ENCODE data around the gene WNT1.

The WNT1 gene

DNA sequence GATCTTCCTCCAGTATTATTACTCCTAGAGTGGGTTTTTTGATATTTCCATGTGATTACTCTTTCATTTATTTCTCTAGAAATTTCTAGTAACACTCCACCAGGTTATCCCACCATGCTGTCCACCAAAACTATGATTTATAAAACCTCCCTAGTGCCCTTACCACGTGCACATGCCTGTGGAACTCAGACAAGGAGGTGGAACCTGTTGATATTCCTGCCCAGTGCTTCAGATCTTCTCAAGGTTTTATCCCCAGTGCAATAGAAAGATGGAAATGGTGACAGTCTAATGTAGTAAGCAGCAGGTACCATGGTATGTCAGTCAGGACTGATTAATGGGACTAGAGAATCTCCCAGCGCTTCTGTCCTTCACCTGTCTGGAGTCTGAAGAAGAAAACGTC is 17.3 kb upstream of the WNT1 start:
- intact Hi-C loops (cut with DNase I), result loop anchor here (1.0 kb wide), 1 partner anchor 28 kb away; no protein-coding TSS in a partner anchor
- no peak for DNase-seq

DNA sequence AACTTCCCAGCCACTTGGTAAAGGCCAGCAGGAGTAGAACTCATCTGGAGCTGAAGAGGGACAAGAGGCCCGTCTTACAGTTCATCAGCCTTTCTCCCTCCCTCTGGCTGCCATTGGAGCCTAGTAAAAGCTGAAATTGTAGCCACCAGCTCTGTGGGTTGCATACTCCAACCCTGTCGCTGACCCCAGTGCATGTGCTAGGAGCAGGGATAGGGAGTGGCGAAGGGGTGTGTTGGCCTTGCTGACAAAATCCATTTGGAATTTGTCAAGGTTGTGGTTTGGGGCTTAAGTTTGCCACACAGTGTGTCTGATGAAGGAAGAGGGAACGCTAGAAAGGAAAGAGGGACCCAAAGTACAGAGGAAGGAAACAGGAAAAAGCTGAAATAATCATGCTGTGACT is 16.8 kb upstream of the WNT1 start:
- intact Hi-C loops (cut with DNase I), result no loop called here

DNA sequence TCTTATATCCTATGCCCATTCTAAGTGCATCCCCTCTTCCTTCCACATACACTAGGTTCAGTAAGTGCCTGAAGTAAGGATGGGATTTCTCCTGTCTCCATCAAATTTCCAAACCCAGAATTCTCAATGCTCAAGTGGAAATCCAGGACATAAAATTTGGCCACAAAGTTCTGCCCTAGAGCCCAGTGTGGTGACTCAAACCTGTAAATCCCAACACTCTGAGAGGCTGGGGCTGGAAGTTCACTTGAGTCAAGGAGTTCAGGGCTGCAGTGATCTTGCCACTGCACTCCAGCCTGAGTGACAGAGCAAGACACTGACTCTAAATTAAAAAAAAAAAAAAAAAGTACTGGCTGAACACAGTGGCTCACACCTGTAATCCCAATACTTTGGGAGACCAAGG is 16.3 kb upstream of the WNT1 start:
- intact Hi-C loops (cut with DNase I), result no loop called here
- DNase-seq, result no peak

More for the DNA sequence above, 16.8 kb upstream of the WNT1 start:
- DNase-seq, result no peak

DNA sequence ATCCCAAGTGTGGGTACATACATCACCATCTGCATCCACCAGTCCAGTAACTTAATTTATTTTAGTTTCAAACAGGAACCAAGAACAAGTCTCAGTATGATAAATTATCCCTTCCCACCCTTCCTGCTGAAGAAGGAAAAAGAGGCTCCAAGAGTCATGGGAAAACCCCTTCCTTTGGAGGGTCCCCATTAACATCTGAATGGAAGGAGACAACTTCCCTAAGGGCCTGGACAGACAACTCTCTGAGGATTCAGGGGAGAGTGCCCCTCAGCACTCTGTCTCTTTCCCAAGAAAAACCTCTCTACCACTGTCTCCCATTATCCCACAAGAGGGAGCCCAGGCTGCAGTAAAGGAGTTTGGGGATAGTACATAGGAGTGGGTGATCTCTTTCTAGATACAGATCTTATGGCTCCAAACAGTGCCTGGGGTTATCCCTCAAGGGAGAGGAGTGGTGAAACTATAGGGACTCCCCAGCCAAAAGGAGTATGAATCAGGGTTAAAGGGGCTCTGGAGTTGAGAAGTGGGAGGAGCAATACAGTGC is 12.8 kb upstream of the WNT1 start:
- peak in 1 of 10 donors; percentile 8 for DNase-seq
- intact Hi-C loops (cut with DNase I), result no loop called here

DNA sequence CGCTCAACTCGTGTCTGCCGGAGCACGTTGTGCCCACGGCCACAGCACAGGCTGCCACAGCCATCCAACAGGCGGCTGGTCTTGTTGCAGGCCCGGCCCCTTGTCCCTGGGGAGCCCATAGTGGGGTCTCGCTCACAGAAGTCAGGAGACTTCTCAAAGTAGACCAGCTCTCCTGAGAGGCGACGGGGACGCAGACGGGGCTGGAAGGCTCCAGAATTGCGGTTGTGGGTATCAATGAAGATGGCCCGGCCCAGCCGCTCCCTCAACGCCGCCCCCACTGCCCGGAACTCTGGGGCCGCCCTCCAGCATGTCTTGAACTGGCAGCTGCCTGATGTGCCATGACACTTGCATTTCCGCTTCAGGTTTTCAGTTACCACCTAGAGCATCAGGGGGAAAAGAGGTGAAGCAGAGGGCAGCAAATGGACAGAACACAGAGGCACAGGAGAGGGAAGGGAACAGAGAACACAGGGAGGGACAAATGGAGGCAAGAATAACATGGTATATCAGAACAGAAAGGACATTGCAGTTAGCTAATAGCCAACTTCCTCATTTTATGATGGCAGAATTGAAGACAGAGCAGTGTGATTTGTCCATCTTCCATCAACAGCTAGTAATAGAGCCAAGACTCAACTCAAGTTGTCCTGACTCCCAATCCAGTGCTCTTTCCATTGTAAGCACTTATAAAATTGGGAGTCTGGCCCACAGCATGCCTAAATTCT is 11.8 kb upstream of the WNT1 start:
- intact Hi-C loops (cut with DNase I), result no loop called here
- no peak for DNase-seq

DNA sequence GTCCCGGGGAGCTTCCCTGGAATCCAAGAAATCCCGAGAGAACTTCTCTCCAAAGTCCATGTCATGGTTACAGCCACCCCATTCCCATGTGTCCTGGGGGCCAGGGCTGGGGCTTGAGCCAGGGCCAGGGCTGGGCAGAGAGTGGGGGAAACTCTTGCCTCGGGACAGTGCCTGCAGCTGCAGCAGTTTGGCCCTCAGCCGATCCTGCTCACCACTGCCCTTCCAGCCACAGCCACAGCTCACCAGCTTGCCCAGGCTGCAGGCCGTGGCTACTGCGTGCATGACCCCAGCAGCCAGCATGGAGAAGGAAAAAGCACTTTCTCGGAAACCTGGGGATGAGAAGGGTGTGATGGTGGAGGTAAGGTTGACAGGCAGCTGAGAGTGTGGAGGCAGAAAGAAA is 10.1 kb upstream of the WNT1 start:
- DNase-seq, result no peak
- intact Hi-C loops (cut with DNase I), result no loop called here

DNA sequence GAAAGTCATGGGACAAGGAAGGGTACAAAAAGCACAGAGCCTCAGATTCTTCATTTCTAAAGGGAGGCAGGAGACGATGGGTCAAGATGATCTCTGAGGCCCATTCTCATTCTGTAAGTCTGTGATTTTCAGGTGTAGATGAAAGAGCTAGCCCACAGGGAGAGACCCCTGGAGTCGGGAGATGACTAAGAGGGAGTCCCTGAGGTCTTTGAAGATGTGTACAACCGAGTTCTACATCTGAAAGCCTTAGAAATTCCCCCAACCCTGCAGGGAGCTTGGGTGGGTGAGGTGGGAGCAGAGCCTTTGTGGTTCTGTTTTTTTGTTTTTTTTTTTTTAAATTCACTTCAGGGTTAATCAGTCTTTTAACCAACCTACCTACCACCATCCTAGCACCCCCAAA is 9.7 kb upstream of the WNT1 start:
- intact Hi-C loops (cut with DNase I), result no loop called here
- DNase-seq, result no peak

DNA sequence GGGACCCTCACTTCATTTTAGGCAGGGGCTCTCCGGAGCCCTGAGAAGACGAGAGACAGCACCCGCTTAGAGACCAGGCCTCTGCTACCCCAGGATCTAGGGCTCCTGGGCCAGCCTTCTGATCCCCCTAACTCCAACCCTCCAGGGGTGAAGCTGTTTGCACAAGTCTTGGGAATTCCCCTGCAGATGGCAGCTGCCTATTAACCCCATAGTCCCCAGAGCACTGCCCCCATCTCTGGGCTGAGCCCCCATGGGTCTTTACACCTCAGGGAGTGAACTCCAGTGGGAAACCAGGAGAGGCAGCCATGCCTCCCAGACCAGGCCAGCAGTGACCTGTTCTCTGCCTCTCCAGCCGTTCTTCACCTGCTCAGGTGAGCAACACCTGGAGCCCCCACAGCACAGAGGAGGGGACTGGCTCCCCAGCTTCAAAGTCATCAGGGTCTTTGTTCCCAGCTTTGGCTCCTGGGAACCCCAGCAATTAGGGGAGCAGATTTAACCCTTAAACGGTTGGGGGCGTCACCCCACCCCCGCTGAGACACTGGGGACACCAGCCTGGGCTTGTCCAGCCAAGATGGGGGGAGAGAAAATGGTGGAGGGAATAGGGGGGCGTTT is 8.9 kb upstream of the WNT1 start:
- DNase-seq, result no peak
- intact Hi-C loops (cut with DNase I), result no loop called here

DNA sequence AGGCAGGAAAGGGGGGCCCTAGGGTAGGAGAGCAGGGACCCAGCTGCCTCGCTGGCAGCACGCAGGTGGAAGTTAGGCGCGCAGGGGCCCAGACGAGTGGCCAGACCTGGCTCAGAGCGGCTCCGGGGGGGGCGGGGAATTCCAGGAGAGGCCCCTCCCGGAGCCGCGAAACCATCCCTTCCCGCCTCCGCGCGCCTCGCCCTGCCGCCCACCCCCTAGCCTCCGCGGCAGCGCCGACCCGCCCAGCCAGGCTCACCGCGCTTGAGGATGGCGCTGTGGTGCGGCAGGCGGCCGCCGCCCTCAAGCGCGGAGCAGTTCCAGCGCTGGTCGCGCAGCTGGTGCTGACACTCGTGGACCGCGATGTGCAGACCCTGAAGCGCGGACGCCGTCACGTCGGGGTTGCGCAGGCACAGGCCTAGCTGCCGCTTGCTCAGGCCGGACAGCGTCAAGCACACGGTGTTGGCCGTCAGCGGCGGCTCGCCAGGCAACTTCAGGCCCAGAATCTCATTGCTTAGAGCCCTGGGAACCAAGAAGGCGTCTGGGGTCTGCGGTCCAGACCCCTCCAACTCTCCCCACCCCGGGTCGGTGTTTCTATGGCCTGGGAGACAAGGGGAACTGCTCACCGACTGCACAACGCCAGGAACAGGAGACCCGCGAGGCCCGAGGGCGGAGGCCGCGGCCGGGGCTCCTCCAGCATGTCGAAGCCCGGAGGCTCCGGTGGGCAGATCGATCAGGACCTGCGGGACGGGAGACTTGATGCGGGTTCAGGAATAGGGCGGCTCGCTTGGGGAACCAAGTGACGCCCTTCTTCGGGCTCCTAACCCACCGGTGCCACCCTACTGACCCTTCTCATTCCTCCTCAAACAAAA is 8.1 kb upstream of the WNT1 start:
- intact Hi-C loops (cut with DNase I), result no loop called here
- DNase-seq, result peak in 1 of 10 donors; percentile 90

DNA sequence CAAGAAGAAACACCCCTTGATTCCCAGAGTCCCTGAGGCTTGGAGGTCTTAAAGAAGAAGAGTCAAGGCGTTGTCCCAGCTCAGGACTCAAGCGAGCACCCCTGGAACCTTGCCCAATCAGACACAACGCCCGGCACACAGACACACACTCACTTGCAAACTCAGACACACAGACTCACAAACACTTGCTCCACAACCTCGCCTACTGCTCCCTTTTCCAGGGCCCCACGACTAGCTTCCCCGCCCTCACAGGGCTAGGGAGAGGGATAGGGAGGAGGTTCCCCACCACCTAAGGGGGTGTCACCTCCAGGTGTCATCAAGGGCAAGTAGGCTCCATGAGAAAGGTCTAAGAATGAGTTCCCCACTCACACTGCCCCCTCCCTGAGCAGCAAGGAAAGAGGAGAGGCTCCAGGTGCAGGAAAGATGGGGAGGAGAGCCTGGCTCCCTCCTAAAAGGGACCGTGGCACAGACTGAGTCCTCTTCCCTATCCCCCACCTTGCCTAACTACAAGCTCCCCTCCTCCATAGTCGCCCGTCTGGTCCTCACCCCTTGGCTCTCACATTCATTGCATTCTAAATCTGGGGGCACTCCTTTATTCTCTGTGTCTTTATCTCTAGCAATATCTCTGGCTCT is 7.3 kb upstream of the WNT1 start:
- DNase-seq, result no peak
- intact Hi-C loops (cut with DNase I), result no loop called here

DNA sequence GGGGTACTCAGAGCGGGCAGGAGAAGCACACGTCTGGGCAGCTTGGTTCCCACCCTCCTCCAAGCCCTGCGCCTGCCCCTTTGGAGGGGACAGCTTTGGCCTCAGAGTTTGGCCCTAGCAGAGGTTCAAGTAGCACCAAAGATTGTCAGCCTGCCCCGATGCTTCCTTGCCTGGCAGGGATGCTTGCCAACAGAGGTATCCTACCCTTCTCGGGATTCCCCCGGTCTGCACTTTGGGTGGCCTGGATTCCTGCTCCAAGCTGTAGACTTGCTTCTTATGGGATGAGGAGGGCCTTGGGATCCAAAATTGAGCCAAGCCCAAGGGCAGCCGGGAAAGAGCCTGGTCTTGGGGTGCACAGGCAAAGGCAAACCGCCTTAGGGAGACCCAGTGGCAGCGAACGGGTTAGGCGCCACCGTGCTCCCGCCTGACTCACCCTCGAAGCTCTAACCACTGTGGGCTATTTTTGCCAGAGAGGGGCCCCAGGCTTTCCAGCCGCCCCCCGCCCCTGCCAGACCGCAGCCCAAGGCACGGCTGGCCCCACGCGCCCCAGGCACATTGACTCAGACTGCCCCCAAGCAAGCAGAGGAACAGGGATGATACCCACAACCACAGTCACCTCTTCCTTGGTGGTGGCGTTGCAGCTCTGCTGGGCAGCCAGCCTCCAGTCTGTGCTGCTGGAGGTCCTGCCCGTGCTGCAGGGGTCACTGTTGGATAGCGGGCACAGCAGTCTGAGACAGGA is 5.7 kb upstream of the WNT1 start:
- DNase-seq, result no peak
- intact Hi-C loops (cut with DNase I), result no loop called here

DNA sequence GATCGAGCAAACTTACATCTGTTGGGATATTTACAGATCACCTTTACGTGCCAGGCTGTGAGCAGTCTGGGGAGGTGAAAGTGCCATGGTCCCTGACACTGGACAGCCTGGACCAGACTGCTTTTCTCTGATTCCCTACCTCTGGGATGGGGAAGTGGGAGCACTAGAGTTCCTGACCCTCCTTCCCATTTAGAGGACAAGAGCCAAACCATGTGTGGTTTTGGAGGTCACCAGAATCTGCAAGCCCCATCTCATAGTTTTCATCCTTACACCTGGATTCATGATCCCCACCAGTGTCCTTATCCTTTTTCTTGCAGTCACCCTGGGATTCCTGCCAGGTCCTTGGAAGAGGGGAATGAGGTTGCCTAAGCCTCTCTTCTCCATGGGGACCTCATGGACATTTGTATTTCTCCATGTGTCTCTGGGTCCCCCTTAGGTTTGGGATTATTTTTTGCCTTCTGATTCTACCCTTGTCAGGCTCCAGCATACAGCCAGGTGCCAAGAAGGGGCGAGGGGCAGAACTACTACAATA is 5.1 kb upstream of the WNT1 start:
- intact Hi-C loops (cut with DNase I), result no loop called here
- no peak for DNase-seq

DNA sequence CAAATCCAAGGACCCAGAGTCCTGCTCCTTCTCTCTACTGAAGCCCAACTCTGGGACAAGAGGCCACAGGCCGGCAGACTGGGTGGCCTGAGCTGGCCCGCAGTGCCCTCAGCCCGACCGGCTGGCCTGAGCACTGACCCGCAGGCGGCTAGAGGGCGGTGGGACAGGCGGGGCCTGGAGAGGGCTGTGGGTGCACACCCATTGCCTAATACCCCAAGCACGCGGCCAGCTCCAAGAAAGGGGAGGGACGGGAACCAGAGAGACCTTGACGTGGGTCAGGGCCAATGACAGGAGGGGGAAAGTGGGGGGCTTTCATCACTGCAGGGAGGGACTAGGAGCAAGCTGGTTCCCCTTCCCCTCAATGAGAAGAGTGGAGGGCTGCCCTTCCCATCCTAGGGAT is 4.6 kb upstream of the WNT1 start:
- DNase-seq, result no peak
- intact Hi-C loops (cut with DNase I), result no loop called here

DNA sequence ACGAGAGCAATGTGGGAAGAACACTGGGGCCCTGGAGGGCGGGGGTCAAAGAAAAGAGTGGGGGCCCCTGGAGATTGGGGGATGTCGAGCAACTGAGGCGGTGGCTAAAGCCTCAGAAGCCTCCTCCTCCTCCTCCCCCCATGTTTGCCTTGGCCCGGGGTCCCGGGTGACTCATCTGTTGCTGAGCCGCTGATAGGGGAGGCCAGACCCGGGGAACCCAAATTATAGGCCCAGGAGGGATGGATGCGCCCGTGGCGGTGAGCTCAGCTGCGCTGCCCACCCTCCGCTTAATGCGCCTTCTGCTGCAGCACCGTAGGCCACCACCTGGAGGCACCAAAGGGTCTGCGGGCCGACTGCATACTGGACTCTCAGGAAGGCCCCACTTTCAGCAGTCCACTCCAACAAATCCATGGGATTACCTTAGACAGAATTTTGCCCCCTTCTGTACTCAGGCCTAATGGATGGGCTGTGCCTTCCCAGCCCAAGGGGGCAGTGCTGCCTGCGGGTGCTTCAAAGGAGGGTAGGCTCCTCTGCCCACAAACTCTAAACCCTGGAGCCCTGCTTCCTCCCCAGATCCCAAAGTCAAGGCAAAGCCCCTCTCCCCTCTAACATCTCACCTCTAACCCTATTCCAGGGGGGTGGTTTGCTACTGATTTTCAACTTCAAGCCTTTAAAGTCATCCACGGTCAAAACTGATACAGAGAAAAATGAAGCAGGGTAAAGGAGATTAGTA is 4.0 kb upstream of the WNT1 start:
- intact Hi-C loops (cut with DNase I), result no loop called here
- peak in 1 of 10 donors; percentile 54 for DNase-seq

DNA sequence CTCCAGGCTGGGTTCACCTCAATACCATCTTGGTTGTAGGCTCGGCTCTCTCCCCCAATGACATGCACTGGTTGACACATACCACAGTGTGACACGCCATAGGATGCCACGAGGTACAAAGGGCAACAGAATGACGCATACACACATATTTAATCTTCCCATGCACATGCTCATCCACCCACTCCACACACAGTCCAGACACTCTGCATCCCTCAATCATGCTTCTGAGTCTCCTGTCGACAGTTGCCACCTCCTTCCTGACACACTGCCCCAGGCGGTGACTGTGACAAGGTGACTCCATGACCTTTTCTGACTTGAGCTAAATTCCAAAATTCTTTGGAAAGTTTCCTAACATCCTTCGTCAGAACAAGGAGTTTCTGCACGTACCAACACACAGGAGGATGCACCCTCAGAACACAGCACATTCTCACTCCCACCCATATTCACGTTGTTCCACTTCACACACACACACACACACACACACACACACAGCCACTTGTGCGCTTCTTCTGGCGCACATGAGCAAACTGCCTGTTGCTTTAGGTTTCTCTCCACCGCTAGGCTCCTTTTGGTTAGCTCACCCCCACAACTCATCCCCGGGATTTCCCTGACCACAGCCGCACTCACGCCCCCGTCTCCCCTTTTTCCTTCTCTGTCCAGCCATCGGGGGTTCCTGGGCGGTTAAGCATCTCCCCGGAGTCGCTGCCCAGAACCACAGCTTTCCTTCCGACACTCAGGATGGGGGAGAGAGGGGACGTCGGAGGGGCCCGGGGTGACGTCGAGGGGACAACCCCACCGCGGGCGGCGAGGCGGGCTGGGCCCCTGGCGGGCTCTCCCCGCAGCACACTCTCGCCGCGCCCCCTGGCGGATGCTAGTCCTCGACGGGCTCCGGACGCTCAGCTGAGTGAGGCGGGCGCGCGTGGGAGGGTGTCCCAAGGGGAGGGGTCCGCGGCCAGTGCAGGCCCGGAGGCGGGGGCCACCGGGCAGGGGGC is 536 bp upstream of the WNT1 start:
- DNase-seq, result peak in 3 of 10 donors; percentile 64 to 88 (median 79)
- intact Hi-C loops (cut with DNase I), result no loop called here

DNA sequence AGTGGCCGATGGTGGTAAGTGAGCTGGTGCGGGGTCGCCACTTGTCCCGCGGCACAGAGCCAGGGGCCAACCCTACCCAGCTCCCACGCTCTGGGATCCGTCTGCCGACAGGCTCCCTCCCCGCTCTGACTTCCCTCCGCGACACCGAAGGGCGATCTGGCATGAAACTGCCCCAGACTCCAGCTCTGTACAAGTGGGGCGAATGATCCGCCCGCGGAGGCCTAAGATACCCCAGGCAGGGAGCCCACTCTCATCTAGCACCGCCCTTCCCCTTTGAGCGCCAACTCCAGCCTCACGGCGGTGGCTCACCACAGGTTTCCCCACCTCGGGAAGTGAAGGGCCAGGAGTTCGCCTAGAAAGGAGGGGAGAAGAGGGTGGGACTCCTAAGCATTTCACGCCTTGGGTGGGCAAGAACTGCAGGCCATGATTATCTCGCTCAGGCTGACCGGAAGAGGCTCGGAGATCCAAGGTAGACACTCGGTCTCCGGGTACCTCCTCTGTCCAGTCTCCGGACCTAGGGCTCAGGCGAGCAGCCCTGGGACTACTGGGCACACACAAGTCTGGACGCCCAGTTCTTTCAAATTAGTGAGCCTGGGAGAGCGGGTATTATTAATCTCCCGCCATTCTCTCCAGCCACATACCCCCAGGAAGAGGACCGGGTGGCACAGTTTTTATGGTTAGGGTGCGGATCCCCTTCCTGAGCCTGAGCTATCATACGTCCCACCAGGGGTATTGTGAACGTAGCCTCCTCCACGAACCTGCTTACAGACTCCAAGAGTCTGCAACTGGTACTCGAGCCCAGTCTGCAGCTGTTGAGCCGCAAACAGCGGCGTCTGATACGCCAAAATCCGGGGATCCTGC is 849 bp downstream of the WNT1 start:
- DNase-seq, result no peak
- intact Hi-C loops (cut with DNase I), result no loop called here

Measured in posterior cingulate gyrus (tissue), 11 donors.